ENCODE data around the gene NDEL1.
"Not testable (repeated sequence)": the region's sequence is repeated elsewhere in the genome, so short reads cannot be mapped to it uniquely, and the experiment has no call there.

The NDEL1 gene

DNA sequence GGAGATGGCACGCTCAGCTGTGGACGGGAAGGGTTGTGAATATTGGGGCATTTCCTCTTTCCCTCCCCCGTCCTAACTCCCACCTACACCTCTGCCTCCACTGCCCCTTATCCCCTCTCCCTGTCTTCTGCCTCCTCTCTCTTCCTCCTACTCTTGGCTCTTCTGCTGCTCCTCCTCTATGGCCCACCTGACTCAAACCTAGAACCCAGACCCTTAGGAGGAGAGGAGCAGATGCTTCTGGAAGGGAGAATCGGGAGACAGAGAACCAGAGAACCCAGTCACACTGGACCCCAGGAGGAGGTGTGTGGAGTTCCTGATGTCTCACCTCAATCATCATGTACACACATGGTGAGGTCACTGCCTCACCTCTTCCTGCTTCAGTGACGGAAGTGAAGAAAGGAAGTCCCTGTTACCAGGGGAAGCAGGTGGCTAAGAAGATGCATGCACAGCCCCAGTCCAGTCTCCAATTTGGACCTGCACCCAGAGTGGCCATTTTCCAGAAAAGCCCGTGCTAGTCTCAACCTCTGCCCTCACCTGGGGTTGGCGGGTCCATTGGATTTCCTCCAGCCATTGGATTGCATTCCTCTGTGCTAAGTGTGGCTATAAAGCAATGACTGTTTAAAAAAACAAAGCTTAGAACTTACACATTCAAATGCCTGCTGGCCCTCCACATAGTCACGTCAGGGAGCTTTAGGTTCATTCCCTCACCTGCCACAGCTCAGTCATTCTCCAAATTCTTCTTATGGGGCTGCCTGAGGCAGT, 42.0 kb upstream of the NDEL1 start:
- TF ChIP-seq, protein P1, sequence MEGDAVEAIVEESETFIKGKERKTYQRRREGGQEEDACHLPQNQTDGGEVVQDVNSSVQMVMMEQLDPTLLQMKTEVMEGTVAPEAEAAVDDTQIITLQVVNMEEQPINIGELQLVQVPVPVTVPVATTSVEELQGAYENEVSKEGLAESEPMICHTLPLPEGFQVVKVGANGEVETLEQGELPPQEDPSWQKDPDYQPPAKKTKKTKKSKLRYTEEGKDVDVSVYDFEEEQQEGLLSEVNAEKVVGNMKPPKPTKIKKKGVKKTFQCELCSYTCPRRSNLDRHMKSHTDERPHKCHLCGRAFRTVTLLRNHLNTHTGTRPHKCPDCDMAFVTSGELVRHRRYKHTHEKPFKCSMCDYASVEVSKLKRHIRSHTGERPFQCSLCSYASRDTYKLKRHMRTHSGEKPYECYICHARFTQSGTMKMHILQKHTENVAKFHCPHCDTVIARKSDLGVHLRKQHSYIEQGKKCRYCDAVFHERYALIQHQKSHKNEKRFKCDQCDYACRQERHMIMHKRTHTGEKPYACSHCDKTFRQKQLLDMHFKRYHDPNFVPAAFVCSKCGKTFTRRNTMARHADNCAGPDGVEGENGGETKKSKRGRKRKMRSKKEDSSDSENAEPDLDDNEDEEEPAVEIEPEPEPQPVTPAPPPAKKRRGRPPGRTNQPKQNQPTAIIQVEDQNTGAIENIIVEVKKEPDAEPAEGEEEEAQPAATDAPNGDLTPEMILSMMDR (IDR thresholded peaks at IDR 0.05; ENCODE audit: insufficient read depth, missing control alignments) = no peak
- DNase-seq (ENCODE audit: insufficient read length, low spot score) (no peak), FAIRE-seq (no peak)

DNA sequence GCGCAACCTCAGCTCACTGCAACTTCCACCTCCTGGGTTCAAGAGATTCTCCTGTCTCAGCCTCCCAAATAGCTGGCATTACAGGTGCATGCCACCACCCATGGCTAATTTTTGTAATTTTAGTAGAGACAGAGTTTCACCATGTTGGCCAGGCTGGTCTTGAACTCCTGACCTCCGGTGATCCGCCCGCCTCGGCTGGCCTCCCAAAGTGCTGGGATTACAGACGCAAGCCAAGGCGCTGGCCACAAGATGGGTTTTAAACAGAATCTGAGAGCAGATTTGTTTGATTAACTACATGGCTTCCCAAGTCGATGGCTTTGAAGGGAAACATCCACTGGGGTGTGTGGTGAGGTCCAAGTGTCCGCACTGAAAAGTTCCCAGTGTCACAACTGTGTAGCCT, 41.2 kb upstream of the NDEL1 start:
- FAIRE-seq; DNase-seq (ENCODE audit: insufficient read length, low spot score): not testable (repeated sequence)

DNA sequence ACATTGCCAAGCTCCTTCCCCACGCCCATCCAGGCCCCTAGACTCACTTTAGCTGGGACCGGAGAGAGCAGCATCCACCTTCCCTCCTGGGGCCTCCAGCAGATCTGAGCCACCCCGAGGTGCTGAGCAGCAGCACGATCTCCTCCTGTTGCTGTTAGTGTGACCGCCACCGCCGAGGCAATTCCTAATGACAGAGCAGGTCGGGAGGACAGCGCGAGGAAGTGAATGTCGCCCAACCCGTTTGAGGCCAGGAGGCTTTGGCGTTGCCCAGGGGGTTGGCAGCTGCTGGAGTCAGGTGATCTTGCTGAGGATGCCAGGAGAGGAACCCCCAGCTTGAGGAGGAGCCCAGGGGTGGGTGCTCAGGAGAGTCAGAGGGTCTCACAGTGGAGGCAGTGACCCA, 38.0 kb upstream of the NDEL1 start, which contains the start of gene RNF222:
RNF222 (minus strand) TSS at position 192 of the 400 bp plus-strand sequence. CDS start 4,366 bp downstream, outside the sequence.
- TF ChIP-seq, protein P1 (IDR thresholded peaks at IDR 0.05; ENCODE audit: insufficient read depth, missing control alignments) = no peak
- DNase-seq (ENCODE audit: insufficient read length, low spot score) = no peak
- no peak for FAIRE-seq

DNA sequence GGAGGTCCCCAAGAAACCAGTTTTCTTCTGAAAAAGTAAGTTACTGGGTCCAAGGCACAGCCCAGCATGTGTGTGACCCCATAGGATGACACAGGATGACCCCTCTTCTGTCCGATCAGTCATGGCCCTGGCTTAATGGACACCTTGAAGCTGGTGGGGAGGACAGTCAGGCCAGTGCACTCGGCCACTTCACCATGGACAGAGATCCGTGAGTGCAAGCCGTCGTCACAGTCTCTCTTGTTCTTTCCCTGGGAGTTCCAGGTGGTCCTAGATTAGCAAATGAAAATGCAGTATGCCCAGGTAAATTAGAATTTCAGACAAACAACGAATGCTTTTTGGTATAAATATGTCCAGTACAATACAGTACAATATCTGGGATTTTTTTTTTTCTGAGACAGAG, 36.7 kb upstream of the NDEL1 start:
- FAIRE-seq (no peak), DNase-seq (ENCODE audit: insufficient read length, low spot score) (no peak)
- TF ChIP-seq, protein P1 (IDR thresholded peaks at IDR 0.05; ENCODE audit: insufficient read depth, missing control alignments) = no peak

DNA sequence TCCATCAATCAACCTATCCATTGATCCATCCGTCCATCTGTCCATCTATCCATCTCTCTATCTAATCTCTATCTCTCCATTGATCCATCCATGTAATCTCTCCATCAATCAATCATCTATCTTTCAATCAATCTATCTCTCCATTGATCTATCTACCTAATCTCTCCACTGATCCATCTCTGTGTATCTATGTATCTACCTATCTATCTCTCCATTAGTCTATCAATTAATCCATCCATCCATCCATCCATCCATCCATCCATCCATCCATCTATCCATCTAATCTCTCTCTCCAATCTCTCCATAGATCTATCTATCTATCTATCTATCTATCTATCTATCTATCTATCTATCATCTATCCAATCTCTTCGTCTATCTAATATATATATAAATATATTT, 34.6 kb upstream of the NDEL1 start:
- FAIRE-seq (no peak), DNase-seq (ENCODE audit: insufficient read length, low spot score) (no peak)
- TF ChIP-seq, protein P1 (IDR thresholded peaks at IDR 0.05; ENCODE audit: insufficient read depth, missing control alignments) = no peak

DNA sequence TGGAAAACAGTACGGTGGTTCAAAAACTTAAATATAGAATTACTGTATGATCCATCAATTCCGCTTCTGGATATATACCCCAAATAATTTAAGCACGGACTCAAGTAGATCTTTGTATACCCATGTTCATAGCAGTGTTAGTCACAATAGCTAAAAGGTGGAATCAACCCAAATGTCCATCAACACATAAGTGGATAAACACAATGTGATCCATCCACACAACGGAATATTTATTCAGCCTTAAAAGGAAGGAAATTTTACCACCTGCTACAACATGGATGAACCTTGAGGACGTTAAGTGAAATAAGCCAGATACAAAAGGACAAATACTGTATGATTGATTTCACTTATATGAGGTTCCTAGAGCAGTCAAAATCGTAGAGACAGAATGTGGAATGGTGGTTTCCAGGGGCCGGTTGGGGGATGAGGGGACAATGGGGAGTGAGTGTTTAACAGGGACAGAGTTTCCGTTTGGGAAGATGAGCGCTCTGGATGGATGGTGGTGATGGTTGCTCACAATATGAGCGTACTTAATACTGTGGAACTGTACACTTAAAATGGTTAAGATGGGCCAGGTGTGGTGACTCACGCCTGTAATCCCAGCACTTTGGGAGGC, 32.7 kb upstream of the NDEL1 start:
- DNase-seq (ENCODE audit: insufficient read length, low spot score) (no peak), FAIRE-seq (no peak)
- TF ChIP-seq, protein P1 (IDR thresholded peaks at IDR 0.05; ENCODE audit: insufficient read depth, missing control alignments) = no peak

DNA sequence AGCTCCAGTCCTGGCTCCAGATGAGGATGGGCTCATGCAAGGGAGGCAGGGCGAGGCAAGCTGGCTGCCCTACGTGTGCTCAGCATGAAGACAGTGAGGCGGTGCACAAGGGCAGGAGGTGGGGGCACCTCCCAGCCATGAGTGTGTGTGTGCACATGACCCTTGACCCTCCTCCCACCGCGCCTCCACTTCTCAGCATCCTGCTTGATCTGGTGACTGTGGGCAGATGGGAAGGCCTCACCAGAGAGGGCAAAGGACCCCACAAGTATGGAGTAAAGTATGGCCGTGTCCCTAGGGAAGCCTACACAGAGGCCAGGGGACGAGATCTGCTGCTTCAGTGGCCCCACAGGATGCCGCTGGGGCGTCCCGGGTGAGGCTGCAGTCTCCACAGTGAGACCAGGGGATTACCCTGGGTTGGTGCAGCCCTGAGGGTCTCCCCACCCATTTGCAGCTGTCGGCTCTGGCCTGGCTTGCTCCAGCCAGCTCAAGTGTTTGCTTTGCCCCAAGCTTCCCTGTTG, 30.1 kb upstream of the NDEL1 start:
- DNase-seq (ENCODE audit: insufficient read length, low spot score) (no peak), FAIRE-seq (no peak)
- TF ChIP-seq, protein P1 (IDR thresholded peaks at IDR 0.05; ENCODE audit: insufficient read depth, missing control alignments) = no peak
